OCI-LY1 (cell line): ENCODE measurements around the gene ITIH4.

Experiments
- CTCF ChIP-seq: fragments of 200-600 bp; sonication (generic), shearing (Covaris generic); IDR thresholded peaks from 2 replicates; pipeline ENCODE4 v1.5.1; 2017; ENCODE audit warnings: mild to moderate bottlenecking, antibody characterized with exemption, low read length, moderate library complexity, mixed read lengths
- EZH2 ChIP-seq: fragments of 200-600 bp; sonication (generic), shearing (Covaris generic); IDR thresholded peaks from 2 replicates; pipeline ENCODE4 v1.8.0; 2017; ENCODE audit warnings: borderline replicate concordance, mixed run types, mild to moderate bottlenecking, antibody characterized with exemption, low read length, moderate library complexity, mixed read lengths

GRCh38 chr3:52844290-52844975 is 14.0 kb upstream of the ITIH4 start:
- TF ChIP-seq CTCF, result no peak
- TF ChIP-seq EZH2, result no peak
